ENCODE data around the gene MINK1.

- no peak for TF ChIP-seq POLR2A (IDR thresholded peaks at IDR 0.05; ENCODE audit: low read length)
- no peak for TF ChIP-seq GATA1 (IDR thresholded peaks at IDR 0.05; ENCODE audit: low read depth, low read length)
Measured at GRCh38 chr17:4858068-4858881, 25.1 kb downstream of the MINK1 start.

Measured in erythroblast (primary cell).